ENCODE data around the gene LRRC74B.

GRCh38 chr22:21029486-21030025, 16.2 kb upstream of the LRRC74B start:
- TF ChIP-seq CTCF (IDR thresholded peaks at IDR 0.05) (no peak), EP300 (IDR thresholded peaks at IDR 0.05) (no peak)

Data from gastroesophageal sphincter (tissue), 3 donors.